Mammary epithelial cell (primary cell): ENCODE results near the gene SPOCK2.

ENCODE experiments used
- CTCF ChIP-seq, 2 donors: IDR thresholded peaks in 1 of 2; conservative IDR thresholded peaks in 1 of 2; 2 replicates each; pipeline ENCODE4 v1.5.1; 2011 to 2012; ENCODE audit warnings: inconsistent platforms in 2 of 2, low read length in 2 of 2, mild to moderate bottlenecking in 2 of 2, control low read depth in 1 of 2, low read depth in 1 of 2; ENCODE audit not compliant: insufficient read depth in 1 of 2; ENCODE audit errors: extremely low read depth in 1 of 2
- EZH2 ChIP-seq: IDR thresholded peaks from 2 replicates; pipeline ENCODE4 v1.6.1; 2012; ENCODE audit warnings: low read length, inconsistent platforms, borderline replicate concordance

- TF ChIP-seq CTCF (conservative IDR thresholded peaks at IDR 0.05 in 1 of 2, IDR thresholded peaks at IDR 0.05 in 1 of 2; ENCODE audit: extremely low read depth in 1 of 2, insufficient read depth in 1 of 2, low read depth in 1 of 2, low read length in 2 of 2) (no peak), EZH2 (no peak)
These were observed 29.9 kb downstream of the SPOCK2 start for GRCh38 chr10:72058347-72058898.
